ENCODE measurements around the gene ARFGAP2. TPM values are rescaled to one million over a fixed set of nuclear protein-coding genes. Genes with fewer than 3 reads are reported as not detected.

Gene ARFGAP2
- total RNA-seq, 1 experiment from 2014 or later: 73.5 TPM

DNA sequence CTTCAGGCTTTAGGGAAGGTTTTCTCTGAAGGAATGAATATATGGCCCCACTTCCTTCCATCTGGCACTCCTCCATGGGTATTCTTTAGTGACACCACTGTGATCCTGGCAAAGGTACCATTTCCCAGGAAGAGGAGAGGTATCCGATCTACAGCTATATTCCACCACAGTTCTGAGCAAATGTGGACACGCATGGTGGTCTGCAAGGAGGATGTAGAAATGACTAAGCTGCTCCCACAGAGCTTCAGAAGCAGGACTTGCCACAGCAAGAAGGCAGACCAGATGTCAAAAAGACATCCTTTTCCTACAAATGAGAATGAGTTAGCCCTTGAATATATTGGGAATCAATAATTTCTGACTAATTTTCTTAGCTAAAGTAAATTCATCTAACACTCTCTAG lies 45.5 kb downstream of the ARFGAP2 start:
- H3K9ac ChIP-seq (ENCODE audit: low read length): no peak overlapping the region
- no peaks in the 10 kb centered on the region for H3K79me2 ChIP-seq (ENCODE audit: insufficient read depth, low read length)
- TF ChIP-seq, protein P1, sequence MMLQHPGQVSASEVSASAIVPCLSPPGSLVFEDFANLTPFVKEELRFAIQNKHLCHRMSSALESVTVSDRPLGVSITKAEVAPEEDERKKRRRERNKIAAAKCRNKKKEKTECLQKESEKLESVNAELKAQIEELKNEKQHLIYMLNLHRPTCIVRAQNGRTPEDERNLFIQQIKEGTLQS (IDR thresholded peaks at IDR 0.05): no peak
- TF ChIP-seq ZFX (IDR thresholded peaks at IDR 0.05) (no peak), ZNF274 (IDR thresholded peaks at IDR 0.05; ENCODE audit: low read depth, low read length) (no peak), TCF7L2 (IDR thresholded peaks at IDR 0.05; ENCODE audit: borderline replicate concordance, extremely low read depth, insufficient read depth, insufficient read length) (no peak), POLR2A (IDR thresholded peaks at IDR 0.05; ENCODE audit: borderline replicate concordance, extremely low read depth, insufficient read depth, insufficient read length) (no peak), FOSL1 (IDR thresholded peaks at IDR 0.05; ENCODE audit: low read depth) (no peak), EGR1 (IDR thresholded peaks at IDR 0.05; ENCODE audit: low read depth) (no peak), POLR2AphosphoS5 (IDR thresholded peaks at IDR 0.05; ENCODE audit: low read depth, low read length) (no peak), RAD21 (IDR thresholded peaks at IDR 0.05; ENCODE audit: low read depth) (no peak), EZH2phosphoT487 (IDR thresholded peaks at IDR 0.05; ENCODE audit: borderline replicate concordance) (no peak), SRF (IDR thresholded peaks at IDR 0.05; ENCODE audit: low read depth) (no peak), SP1 (IDR thresholded peaks at IDR 0.05; ENCODE audit: low read depth) (no peak), ELF1 (IDR thresholded peaks at IDR 0.05; ENCODE audit: borderline replicate concordance, low read depth) (no peak), EZH2 (IDR thresholded peaks at IDR 0.05) (no peak), CBX3 (IDR thresholded peaks at IDR 0.05; ENCODE audit: low read depth) (no peak)
- TF ChIP-seq, protein P2, sequence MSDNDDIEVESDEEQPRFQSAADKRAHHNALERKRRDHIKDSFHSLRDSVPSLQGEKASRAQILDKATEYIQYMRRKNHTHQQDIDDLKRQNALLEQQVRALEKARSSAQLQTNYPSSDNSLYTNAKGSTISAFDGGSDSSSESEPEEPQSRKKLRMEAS (IDR thresholded peaks at IDR 0.05): no peak
- TF ChIP-seq, protein P3, sequence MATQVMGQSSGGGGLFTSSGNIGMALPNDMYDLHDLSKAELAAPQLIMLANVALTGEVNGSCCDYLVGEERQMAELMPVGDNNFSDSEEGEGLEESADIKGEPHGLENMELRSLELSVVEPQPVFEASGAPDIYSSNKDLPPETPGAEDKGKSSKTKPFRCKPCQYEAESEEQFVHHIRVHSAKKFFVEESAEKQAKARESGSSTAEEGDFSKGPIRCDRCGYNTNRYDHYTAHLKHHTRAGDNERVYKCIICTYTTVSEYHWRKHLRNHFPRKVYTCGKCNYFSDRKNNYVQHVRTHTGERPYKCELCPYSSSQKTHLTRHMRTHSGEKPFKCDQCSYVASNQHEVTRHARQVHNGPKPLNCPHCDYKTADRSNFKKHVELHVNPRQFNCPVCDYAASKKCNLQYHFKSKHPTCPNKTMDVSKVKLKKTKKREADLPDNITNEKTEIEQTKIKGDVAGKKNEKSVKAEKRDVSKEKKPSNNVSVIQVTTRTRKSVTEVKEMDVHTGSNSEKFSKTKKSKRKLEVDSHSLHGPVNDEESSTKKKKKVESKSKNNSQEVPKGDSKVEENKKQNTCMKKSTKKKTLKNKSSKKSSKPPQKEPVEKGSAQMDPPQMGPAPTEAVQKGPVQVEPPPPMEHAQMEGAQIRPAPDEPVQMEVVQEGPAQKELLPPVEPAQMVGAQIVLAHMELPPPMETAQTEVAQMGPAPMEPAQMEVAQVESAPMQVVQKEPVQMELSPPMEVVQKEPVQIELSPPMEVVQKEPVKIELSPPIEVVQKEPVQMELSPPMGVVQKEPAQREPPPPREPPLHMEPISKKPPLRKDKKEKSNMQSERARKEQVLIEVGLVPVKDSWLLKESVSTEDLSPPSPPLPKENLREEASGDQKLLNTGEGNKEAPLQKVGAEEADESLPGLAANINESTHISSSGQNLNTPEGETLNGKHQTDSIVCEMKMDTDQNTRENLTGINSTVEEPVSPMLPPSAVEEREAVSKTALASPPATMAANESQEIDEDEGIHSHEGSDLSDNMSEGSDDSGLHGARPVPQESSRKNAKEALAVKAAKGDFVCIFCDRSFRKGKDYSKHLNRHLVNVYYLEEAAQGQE (IDR thresholded peaks at IDR 0.05; ENCODE audit: low read depth): no peak
- TF ChIP-seq, protein P4, sequence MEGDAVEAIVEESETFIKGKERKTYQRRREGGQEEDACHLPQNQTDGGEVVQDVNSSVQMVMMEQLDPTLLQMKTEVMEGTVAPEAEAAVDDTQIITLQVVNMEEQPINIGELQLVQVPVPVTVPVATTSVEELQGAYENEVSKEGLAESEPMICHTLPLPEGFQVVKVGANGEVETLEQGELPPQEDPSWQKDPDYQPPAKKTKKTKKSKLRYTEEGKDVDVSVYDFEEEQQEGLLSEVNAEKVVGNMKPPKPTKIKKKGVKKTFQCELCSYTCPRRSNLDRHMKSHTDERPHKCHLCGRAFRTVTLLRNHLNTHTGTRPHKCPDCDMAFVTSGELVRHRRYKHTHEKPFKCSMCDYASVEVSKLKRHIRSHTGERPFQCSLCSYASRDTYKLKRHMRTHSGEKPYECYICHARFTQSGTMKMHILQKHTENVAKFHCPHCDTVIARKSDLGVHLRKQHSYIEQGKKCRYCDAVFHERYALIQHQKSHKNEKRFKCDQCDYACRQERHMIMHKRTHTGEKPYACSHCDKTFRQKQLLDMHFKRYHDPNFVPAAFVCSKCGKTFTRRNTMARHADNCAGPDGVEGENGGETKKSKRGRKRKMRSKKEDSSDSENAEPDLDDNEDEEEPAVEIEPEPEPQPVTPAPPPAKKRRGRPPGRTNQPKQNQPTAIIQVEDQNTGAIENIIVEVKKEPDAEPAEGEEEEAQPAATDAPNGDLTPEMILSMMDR (IDR thresholded peaks at IDR 0.05 in 2 of 3, conservative IDR thresholded peaks at IDR 0.05 in 1 of 3; ENCODE audit: borderline replicate concordance in 1 of 3, insufficient read depth in 1 of 3, low read depth in 2 of 3, low read length in 2 of 3): no peak
- TF ChIP-seq, protein P5, sequence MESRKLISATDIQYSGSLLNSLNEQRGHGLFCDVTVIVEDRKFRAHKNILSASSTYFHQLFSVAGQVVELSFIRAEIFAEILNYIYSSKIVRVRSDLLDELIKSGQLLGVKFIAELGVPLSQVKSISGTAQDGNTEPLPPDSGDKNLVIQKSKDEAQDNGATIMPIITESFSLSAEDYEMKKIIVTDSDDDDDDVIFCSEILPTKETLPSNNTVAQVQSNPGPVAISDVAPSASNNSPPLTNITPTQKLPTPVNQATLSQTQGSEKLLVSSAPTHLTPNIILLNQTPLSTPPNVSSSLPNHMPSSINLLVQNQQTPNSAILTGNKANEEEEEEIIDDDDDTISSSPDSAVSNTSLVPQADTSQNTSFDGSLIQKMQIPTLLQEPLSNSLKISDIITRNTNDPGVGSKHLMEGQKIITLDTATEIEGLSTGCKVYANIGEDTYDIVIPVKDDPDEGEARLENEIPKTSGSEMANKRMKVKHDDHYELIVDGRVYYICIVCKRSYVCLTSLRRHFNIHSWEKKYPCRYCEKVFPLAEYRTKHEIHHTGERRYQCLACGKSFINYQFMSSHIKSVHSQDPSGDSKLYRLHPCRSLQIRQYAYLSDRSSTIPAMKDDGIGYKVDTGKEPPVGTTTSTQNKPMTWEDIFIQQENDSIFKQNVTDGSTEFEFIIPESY (IDR thresholded peaks at IDR 0.05; ENCODE audit: extremely low read depth, insufficient replicate concordance, low read length): no peak
- no peak overlapping the region for H3K4me2 ChIP-seq (ENCODE audit: low read length)
- no peak overlapping the region for H3K4me3 ChIP-seq (replicated peaks in 1 of 2; ENCODE audit: low read depth in 1 of 2, low read length in 2 of 2)
- DNase-seq (ENCODE audit: low read depth, low spot score) (no peak), ATAC-seq (no peak)
- CTCF ChIA-PET: interaction anchor here (2.8 kb wide), 1 partner anchor 22 kb away, joined by 8 read pairs; no protein-coding TSS in a partner anchor
- no peaks in the 10 kb centered on the region for H3K27me3 ChIP-seq (ENCODE audit: insufficient read depth, low read length)
- H3K4me1 ChIP-seq (ENCODE audit: control insufficient read depth in 1 of 2, insufficient read depth in 2 of 2, low read length in 2 of 2): no peaks in the 10 kb centered on the region
- no peak overlapping the region for H2AFZ ChIP-seq (ENCODE audit: low read depth, low read length, poor library complexity, severe bottlenecking)
- no peaks in the 10 kb centered on the region for H3K9me2 ChIP-seq (ENCODE audit: insufficient read depth)
- no TSS peak for BruUV-seq (replicated peaks)
- RAD21 ChIA-PET (ENCODE audit: low non-redundant PET in 1 of 2, low total read pairs in 2 of 2, uncharacterized antibody in 2 of 2, unreplicated experiment in 2 of 2): no interaction called here
- H3K9me3 ChIP-seq (ENCODE audit: control insufficient read depth in 1 of 2, insufficient read depth in 1 of 2, low read depth in 1 of 2, low read length in 2 of 2): no peaks in the 10 kb centered on the region
- POLR2A ChIA-PET: no interaction called here
- intact Hi-C loops (cut with micrococcal nuclease): no loop called here
- no peak overlapping the region for H3K27ac ChIP-seq (ENCODE audit: low read depth, low read length)
- H4K20me1 ChIP-seq (ENCODE audit: insufficient read depth): no peaks in the 10 kb centered on the region
- H3K36me3 ChIP-seq (ENCODE audit: control insufficient read depth in 1 of 2, insufficient read depth in 2 of 2, low read length in 2 of 2): no peaks in the 10 kb centered on the region
